Right cardiac atrium (tissue), 5 donors: ENCODE measurements around the gene LZTS3. TPM values are rescaled to one million over a fixed set of nuclear protein-coding genes. Genes with fewer than 3 reads are reported as not detected.
"Not testable (repeated sequence)": the region's sequence is repeated elsewhere in the genome, so short reads cannot be mapped to it uniquely, and the experiment has no call there.

ENCODE experiments used
- ATAC-seq, 2 donors: fragments of 200-7000 bp; cut with Tn5 transposase; one replicate each; pipeline versions ENCODE4 v1.8.0 to v1.9.1; 2020; ENCODE audit warnings: moderate library complexity in 2 of 2, mild to moderate bottlenecking in 1 of 2
- DNase-seq, 3 donors: peaks; one replicate each; pipeline ENCODE4 v3.0.0-alpha.2; 2020
- H3K27ac ChIP-seq: one replicate; pipeline ENCODE4 v1.5.1; 2013; ENCODE audit warnings: mild to moderate bottlenecking, low read length, control low read depth, moderate library complexity
- H3K27me3 ChIP-seq: one replicate; pipeline ENCODE4 v1.6.1; 2013; ENCODE audit not compliant: control insufficient read depth, insufficient read depth
- H3K4me1 ChIP-seq: one replicate; pipeline ENCODE4 v1.6.1; 2013; ENCODE audit warnings: low read length; ENCODE audit not compliant: control insufficient read depth, insufficient read depth
- H3K4me3 ChIP-seq: one replicate; pipeline ENCODE4 v1.5.1; 2013; ENCODE audit warnings: low read length, control low read depth
- H3K9me3 ChIP-seq: one replicate; pipeline ENCODE4 v1.6.1; 2013; ENCODE audit warnings: low read length; ENCODE audit not compliant: control insufficient read depth
- WGBS: extraction: QIAGEN DNeasy Blood & Tissue Kit; methylation state at CpG from one replicate; pipeline ENCODE4 v1.1.7; 2013; 5-methylcytosine and 5-hydroxymethylcytosine counted together
- intact Hi-C, 4 donors: fragments of 100-400 bp; cut with DNase I; formaldehyde crosslinking; loops; one replicate each; pipeline versions ENCODE4 v1.11.0 to v1.14.0; 2022 to 2023
- polyA plus RNA-seq: library from polyadenylated mRNA; stranded (reverse); fragments of 200-250 nt; gene quantifications from one replicate; pipeline ENCODE4 v1.2.3, GENCODE V29; 2013
- total RNA-seq, 4 donors: library from RNA; stranded (reverse); fragmentation: NEBNext Ultra II Directional; extraction: Animal tissue kit (Norgen Biotek cat#: 25700); gene quantifications; one replicate each; pipeline ENCODE4 v1.2.1, GENCODE V29; 2021
- donor health status: healthy with polysubstance abuse.
- donor health status: DM: no; HTN: yes; CAD: no.
- donor health status: DM: no; HTN: no; CAD: no.
- donor health status: DM: no; HTN: yes; CAD: no; lungs with severe emphysema.
- donor health status: DM: yes; HTN: yes; CAD: no.

LZTS3 gene
- total and polyA plus RNA-seq, 5 donors: 14.1 to 26.9 (median 19.2) TPM

DNA sequence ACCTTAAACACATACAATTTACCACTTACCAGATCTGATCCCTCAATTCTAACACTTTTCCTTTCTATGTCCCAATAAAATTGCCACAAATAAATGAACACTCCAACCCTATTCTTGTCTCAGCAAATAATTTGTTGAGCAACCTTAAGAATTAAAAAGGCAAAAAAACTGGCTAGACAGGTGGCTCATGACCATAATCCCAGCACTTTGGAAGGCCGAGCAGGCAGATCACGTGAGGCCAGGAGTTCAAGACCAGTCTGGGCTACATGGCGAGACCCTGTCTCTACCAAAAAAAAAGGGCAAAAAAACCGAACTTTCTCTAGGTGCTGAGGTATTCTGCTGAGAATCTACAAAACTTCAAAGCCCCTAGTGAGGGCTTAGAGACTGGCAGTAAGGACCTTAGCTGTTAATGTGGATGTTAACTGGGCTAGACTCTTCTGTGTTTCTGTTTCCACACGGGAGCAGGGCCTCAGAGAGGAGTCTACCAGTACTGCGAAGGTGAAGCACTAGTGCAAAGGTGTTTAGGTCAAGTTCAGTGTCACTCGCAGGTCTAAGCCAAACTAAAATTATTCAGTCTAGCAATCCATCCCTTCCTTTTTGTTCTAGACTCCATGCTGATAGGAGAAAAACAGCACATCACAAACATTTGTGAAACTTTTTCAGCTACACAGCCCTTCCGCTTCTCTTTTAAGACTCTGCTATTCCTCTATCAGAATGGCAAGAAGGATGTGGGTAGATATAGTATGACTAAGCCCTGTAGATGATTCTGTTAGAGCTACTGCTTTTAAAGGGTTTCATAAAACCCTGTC, 16.3 kb downstream of the LZTS3 start:
- ATAC-seq (no peak), DNase-seq (no peak)
- WGBS: 68% methylated on average over 8 of the region's 8 CpGs
- H3K4me3 ChIP-seq: no peak overlapping the region
- no peak overlapping the region for H3K27ac ChIP-seq
- no peaks in the 10 kb centered on the region for H3K9me3 ChIP-seq
- H3K27me3 ChIP-seq: no peaks in the 10 kb centered on the region
- intact Hi-C loops: no loop called here
- peaks cover 5% of the 10 kb centered on the region for H3K4me1 ChIP-seq

DNA sequence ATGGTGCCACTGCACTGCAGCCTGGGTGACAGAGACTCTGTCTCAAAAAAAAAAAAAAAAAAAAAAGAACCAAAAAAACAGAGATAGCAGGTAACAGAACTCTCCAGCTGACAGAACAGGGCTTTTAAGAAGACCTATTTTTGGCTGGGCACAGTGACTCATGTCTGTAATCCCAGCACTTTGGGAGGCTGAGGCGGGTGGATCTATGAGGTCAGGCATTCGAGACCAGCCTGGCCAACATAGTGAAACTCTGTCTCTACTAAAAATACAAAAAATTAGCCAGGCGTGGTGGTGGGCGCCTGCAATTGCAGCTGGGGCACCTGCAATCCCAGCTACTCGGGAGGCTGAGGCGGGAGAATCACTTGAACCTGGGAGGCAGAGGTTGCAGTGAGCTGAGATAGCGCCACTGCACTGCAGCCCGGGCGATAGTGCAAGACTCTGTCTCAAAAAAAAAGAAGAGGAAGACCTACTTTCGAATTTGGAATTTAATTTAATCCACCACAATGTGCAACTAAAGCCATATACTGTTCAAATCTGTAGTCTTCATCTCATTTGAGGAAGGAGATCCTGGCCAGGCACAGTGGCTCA, 21.2 kb downstream of the LZTS3 start:
- intact Hi-C loops, H3K4me1 ChIP-seq, H3K9me3 ChIP-seq, H3K4me3 ChIP-seq, H3K27me3 ChIP-seq, DNase-seq, H3K27ac ChIP-seq: not testable (repeated sequence)
- 80% methylated on average over 10 of the region's 10 CpGs for WGBS
- ATAC-seq: peak in 1 of 2 donors; percentile 58

GRCh38 chr20:3150908-3151307, 22.4 kb downstream of the LZTS3 start:
- ATAC-seq: no peak
- H3K9me3 ChIP-seq: no peaks in the 10 kb centered on the region
- H3K27me3 ChIP-seq: no peaks in the 10 kb centered on the region
- H3K27ac ChIP-seq: no peak overlapping the region
- peaks cover 3% of the 10 kb centered on the region for H3K4me1 ChIP-seq
- intact Hi-C loops: no loop called here
- no peak overlapping the region for H3K4me3 ChIP-seq
- no peak for DNase-seq

DNA sequence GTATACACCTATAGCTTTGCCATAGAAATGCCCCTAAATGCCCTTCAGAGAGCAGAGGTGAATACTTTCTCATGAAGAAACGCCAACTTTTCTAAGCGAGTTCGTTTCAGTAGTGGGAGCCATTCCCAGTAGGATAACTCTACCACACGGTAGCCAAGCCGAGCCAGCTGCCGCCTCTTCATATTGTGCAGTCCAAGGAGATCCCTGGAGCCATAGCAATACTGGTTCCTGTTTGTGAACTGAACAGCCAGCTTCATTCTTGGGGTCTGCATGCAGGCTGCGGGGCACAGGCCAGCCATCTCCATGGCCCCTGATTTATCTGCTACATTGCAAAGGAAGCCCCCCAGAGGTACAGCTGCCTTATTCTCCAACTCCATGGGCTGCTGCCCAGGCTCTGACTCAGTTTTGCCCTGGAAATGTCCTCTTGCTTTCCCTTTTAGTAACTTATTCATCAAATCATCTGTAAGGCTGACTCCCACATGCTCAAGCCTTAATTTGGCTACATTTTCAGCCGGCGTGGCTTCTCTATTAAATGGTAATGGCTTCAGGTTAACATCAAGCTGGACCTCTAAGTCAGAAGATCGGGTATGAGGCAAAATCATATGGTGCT, 26.5 kb downstream of the LZTS3 start:
- no peaks in the 10 kb centered on the region for H3K27me3 ChIP-seq
- WGBS: 83% methylated on average over 10 of the region's 10 CpGs
- H3K9me3 ChIP-seq: no peaks in the 10 kb centered on the region
- DNase-seq (no peak), ATAC-seq (no peak)
- intact Hi-C loops: no loop called here
- peaks cover 3% of the 10 kb centered on the region for H3K4me1 ChIP-seq
- no peak overlapping the region for H3K4me3 ChIP-seq
- no peak overlapping the region for H3K27ac ChIP-seq

GRCh38 chr20:3141757-3142156, 31.6 kb downstream of the LZTS3 start:
- Histone ChIP-seq H3K27ac (no peak overlapping the region), H3K27me3 (no peaks in the 10 kb centered on the region), H3K4me3 (no peak overlapping the region), H3K9me3 (no peaks in the 10 kb centered on the region), H3K4me1 (no peaks in the 10 kb centered on the region)
- intact Hi-C loops: no loop called here
- WGBS: 95% methylated on average over 3 of the region's 3 CpGs
- ATAC-seq: no peak
- no peak for DNase-seq

- intact Hi-C loops: no loop called here
- no peaks in the 10 kb centered on the region for H3K9me3 ChIP-seq
- DNase-seq (no peak), ATAC-seq (no peak)
- WGBS: 84% methylated on average over 2 of the region's 2 CpGs
- H3K4me3 ChIP-seq: no peak overlapping the region
- H3K27me3 ChIP-seq: no peaks in the 10 kb centered on the region
- no peak overlapping the region for H3K27ac ChIP-seq
- H3K4me1 ChIP-seq: peaks cover 4% of the 10 kb centered on the region
Measured at GRCh38 chr20:3137492-3137891, 35.9 kb downstream of the LZTS3 start.

DNA sequence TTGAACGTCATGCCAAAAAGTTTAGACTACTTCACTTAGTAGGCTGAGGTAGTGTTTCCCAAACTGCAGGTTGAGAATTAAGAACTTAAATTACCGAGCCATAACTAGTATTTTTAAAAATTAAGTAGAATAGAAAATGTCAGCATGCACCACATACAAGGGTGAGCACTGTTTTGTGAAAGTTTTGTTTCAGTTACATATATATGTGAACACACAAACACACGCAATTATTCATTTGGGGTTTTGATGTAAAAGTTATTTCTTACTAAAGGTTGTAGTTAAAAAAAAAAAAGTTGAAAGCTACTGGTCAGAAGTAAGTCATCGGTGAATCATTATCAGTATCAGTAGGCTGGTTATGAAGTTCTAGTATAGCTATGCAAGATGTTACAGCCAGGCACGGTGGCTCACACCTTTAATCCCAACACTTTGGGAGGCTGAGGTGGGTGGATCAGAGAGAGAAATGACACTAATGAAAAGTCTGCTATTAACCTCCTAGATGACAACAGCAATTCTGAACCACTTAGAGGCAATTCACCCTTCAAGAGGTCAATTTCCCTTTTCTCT, 37.8 kb downstream of the LZTS3 start:
- Histone ChIP-seq H3K27ac (no peak overlapping the region), H3K9me3 (no peaks in the 10 kb centered on the region), H3K4me3 (no peak overlapping the region), H3K4me1 (peaks cover 4% of the 10 kb centered on the region), H3K27me3 (no peaks in the 10 kb centered on the region)
- intact Hi-C loops: no loop called here
- DNase-seq (no peak), ATAC-seq (no peak)
- WGBS: 89% methylated on average over 5 of the region's 5 CpGs

GRCh38 chr20:3134151-3134550, 39.2 kb downstream of the LZTS3 start:
- no peaks in the 10 kb centered on the region for H3K27me3 ChIP-seq
- peaks cover 4% of the 10 kb centered on the region for H3K4me1 ChIP-seq
- intact Hi-C loops: no loop called here
- no peaks in the 10 kb centered on the region for H3K9me3 ChIP-seq
- no peak for ATAC-seq
- no peak overlapping the region for H3K27ac ChIP-seq
- WGBS: 88% methylated on average over 3 of the region's 3 CpGs
- DNase-seq: no peak
- no peak overlapping the region for H3K4me3 ChIP-seq

DNA sequence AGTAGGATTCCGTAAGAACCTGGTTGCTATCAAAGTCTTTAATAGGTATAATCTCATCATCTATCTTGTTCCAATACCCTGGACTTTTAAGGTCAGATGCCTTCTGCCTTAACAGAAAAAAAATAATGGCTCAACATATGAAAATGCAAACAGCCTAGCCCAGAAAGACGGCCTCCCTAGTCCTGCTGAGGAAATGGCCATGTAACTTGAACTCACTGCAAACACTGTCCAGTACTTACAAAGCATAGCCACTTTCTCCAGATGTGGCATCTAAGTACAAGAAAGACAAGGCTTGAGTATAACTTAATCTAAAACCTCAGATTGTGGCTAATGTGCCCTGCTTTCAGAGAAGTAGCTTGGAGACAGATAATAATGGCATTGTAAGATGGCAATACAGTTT, 40.2 kb downstream of the LZTS3 start:
- Histone ChIP-seq H3K4me3 (no peak overlapping the region), H3K9me3 (no peaks in the 10 kb centered on the region), H3K4me1 (peaks cover 6% of the 10 kb centered on the region), H3K27ac (no peak overlapping the region), H3K27me3 (no peaks in the 10 kb centered on the region)
- intact Hi-C loops: no loop called here
- DNase-seq (no peak), ATAC-seq (no peak)
- 96% methylated on average over 2 of the region's 2 CpGs for WGBS

GRCh38 chr20:3130051-3130600, 43.2 kb downstream of the LZTS3 start:
- H3K27ac ChIP-seq: no peak overlapping the region
- no peaks in the 10 kb centered on the region for H3K9me3 ChIP-seq
- DNase-seq (no peak), ATAC-seq (no peak)
- WGBS: 94% methylated on average over 2 of the region's 2 CpGs
- H3K27me3 ChIP-seq: no peaks in the 10 kb centered on the region
- intact Hi-C loops: no loop called here
- no peak overlapping the region for H3K4me3 ChIP-seq
- H3K4me1 ChIP-seq: peaks cover 4% of the 10 kb centered on the region

- DNase-seq (no peak), ATAC-seq (peak in 1 of 2 donors; percentile 38)
- Histone ChIP-seq H3K9me3 (no peaks in the 10 kb centered on the region), H3K27me3 (no peaks in the 10 kb centered on the region), H3K27ac (no peak overlapping the region), H3K4me3 (no peak overlapping the region), H3K4me1 (peaks cover 3% of the 10 kb centered on the region)
- intact Hi-C loops: no loop called here
- WGBS: 52% methylated on average over 4 of the region's 4 CpGs
Measured at GRCh38 chr20:3129094-3129493, 44.3 kb downstream of the LZTS3 start.
